Liver (tissue), 9 donors: Measurements from ENCODE around the gene ACCS. TPM values are rescaled to one million over a fixed set of nuclear protein-coding genes. Genes with fewer than 3 reads are reported as not detected.

Experiments
- DNase-seq: peaks from one replicate; pipeline ENCODE4 v3.0.0-alpha.2; 2017; ENCODE audit warnings: low spot score
- H3K27ac ChIP-seq, 2 donors: one replicate each; pipeline ENCODE4 v1.7.0; 2013; ENCODE audit warnings: inconsistent platforms in 2 of 2, low read length in 2 of 2, control low read depth in 1 of 2, low read depth in 1 of 2, mild to moderate bottlenecking in 1 of 2
- H3K27me3 ChIP-seq, 4 donors: one replicate each; pipeline versions ENCODE4 v1.6.1 to v1.7.0; 2013; ENCODE audit warnings: low read length in 3 of 4, inconsistent platforms in 1 of 4, mild to moderate bottlenecking in 1 of 4, moderate library complexity in 1 of 4; ENCODE audit not compliant: control insufficient read depth in 4 of 4, insufficient read depth in 4 of 4
- H3K36me3 ChIP-seq, 4 donors: one replicate each; pipeline versions ENCODE4 v1.6.1 to v1.7.0; 2013; ENCODE audit warnings: low read length in 3 of 4, mild to moderate bottlenecking in 3 of 4, low read depth in 1 of 4, moderate library complexity in 1 of 4; ENCODE audit not compliant: control insufficient read depth in 4 of 4, insufficient read depth in 3 of 4
- H3K4me1 ChIP-seq, 4 donors: one replicate each; pipeline versions ENCODE4 v1.6.1 to v1.7.0; 2013; ENCODE audit warnings: low read length in 3 of 4, mild to moderate bottlenecking in 3 of 4, moderate library complexity in 1 of 4; ENCODE audit not compliant: control insufficient read depth in 4 of 4, insufficient read depth in 4 of 4
- H3K4me3 ChIP-seq, 3 donors: one replicate each; pipeline versions ENCODE4 v1.6.1 to v1.7.0; 2013; ENCODE audit warnings: low read length in 3 of 3, control low read depth in 1 of 3, low read depth in 1 of 3, mild to moderate bottlenecking in 1 of 3
- H3K9ac ChIP-seq, 2 donors: one replicate each; pipeline ENCODE4 v1.7.0; 2013; ENCODE audit warnings: low read length in 2 of 2, mild to moderate bottlenecking in 2 of 2, moderate library complexity in 2 of 2, control low read depth in 1 of 2, low read depth in 1 of 2
- H3K9me3 ChIP-seq, 4 donors: one replicate each; pipeline versions ENCODE4 v1.6.1 to v1.7.0; 2013; ENCODE audit warnings: low read length in 3 of 4; ENCODE audit not compliant: control insufficient read depth in 4 of 4
- ATF3 ChIP-seq: IDR thresholded peaks from 2 replicates; pipeline ENCODE4 v1.6.1; 2016; ENCODE audit warnings: antibody characterized with exemption
- EGR1 ChIP-seq, 2 donors: IDR thresholded peaks; 2 replicates each; pipeline ENCODE4 v1.6.1; 2016 to 2018; ENCODE audit warnings: antibody characterized with exemption in 2 of 2, low read depth in 2 of 2
- FOXA1 ChIP-seq: IDR thresholded peaks from 2 replicates; pipeline ENCODE4 v1.6.1; 2016; ENCODE audit warnings: antibody characterized with exemption
- GABPA ChIP-seq, 2 donors: IDR thresholded peaks in 1 of 2; conservative IDR thresholded peaks in 1 of 2; 2 replicates each; pipeline ENCODE4 v1.6.1; 2016; ENCODE audit warnings: antibody characterized with exemption in 2 of 2, mild to moderate bottlenecking in 1 of 2, moderate library complexity in 1 of 2
- HNF4A ChIP-seq, 2 donors: conservative IDR thresholded peaks; 2 replicates each; pipeline ENCODE4 v1.6.1; 2016; ENCODE audit warnings: antibody characterized with exemption in 2 of 2, mild to moderate bottlenecking in 2 of 2
- HNF4G ChIP-seq: IDR thresholded peaks from 2 replicates; pipeline ENCODE4 v1.6.1; 2016; ENCODE audit warnings: antibody characterized with exemption
- JUND ChIP-seq, 2 donors: IDR thresholded peaks; 2 replicates each; pipeline ENCODE4 v1.6.1; 2016; ENCODE audit warnings: antibody characterized with exemption in 2 of 2
- MAX ChIP-seq: IDR thresholded peaks from 2 replicates; pipeline ENCODE4 v1.6.1; 2016; ENCODE audit warnings: antibody characterized with exemption
- NR2F2 ChIP-seq: IDR thresholded peaks from 2 replicates; pipeline ENCODE4 v1.6.1; 2016; ENCODE audit warnings: antibody characterized with exemption
- RAD21 ChIP-seq, 2 donors: IDR thresholded peaks; 2 replicates each; pipeline ENCODE4 v1.6.1; 2016; ENCODE audit warnings: antibody characterized with exemption in 2 of 2, mild to moderate bottlenecking in 2 of 2
- RXRA ChIP-seq, 2 donors: IDR thresholded peaks; 2 replicates each; pipeline ENCODE4 v1.6.1; 2017 to 2018; ENCODE audit warnings: antibody characterized with exemption in 2 of 2, mild to moderate bottlenecking in 1 of 2
- SP1 ChIP-seq: IDR thresholded peaks from 2 replicates; pipeline ENCODE4 v1.6.1; 2018; ENCODE audit warnings: antibody characterized with exemption, mild to moderate bottlenecking
- TAF1 ChIP-seq: conservative IDR thresholded peaks from 2 replicates; pipeline ENCODE4 v1.6.1; 2016; ENCODE audit warnings: antibody characterized with exemption, mild to moderate bottlenecking
- YY1 ChIP-seq: IDR thresholded peaks from 2 replicates; pipeline ENCODE4 v1.6.1; 2016; ENCODE audit warnings: antibody characterized with exemption, mild to moderate bottlenecking
- WGBS: extraction: QIAGEN DNeasy Blood & Tissue Kit; methylation state at CpG from one replicate; pipeline ENCODE4 v1.1.7; 2013; 5-methylcytosine and 5-hydroxymethylcytosine counted together
- polyA plus RNA-seq, 2 donors: library from polyadenylated mRNA; stranded (reverse) in 1 of 2; unstranded in 1 of 2; fragments of 200-250 nt in 1 of 2; fragments of >200 nt in 1 of 2; fragmentation: Nextera tagmentation in 1 of 2; extraction: Ambion mirVana in 1 of 2; gene quantifications; one replicate each; pipeline versions ENCODE4 v1.2.1 to v1.2.3, GENCODE V29; 2013 to 2015
- total RNA-seq, 2 donors: library from RNA; depleted of rRNA; stranded (reverse); fragments of >200 nt; gene quantifications; one replicate each; pipeline ENCODE4 v1.2.3, GENCODE V29; 2014
- TF ChIP-seq, protein P1 (sequence below): IDR thresholded peaks from 2 replicates; pipeline ENCODE4 v1.6.1; 2016; ENCODE audit warnings: antibody characterized with exemption
- TF ChIP-seq, protein P2 (sequence below): fragments of 150-350 bp; IDR thresholded peaks from 2 replicates; pipeline ENCODE4 v1.5.1; 2017; ENCODE audit warnings: improper control_type of control experiment, low read depth, low read length; ENCODE audit not compliant: missing input control
- TF ChIP-seq, protein P3 (sequence below): IDR thresholded peaks from 2 replicates; pipeline ENCODE4 v1.6.1; 2016; ENCODE audit warnings: antibody characterized with exemption, mild to moderate bottlenecking
- donor health status: healthy.
- donor health status: healthy.
- donor health status: healthy.
- donor health status: healthy.
- donor health status: healthy.

ACCS gene
- total and polyA plus RNA-seq, 4 donors = 8.7 to 17.5 (median 10.9) TPM

DNA sequence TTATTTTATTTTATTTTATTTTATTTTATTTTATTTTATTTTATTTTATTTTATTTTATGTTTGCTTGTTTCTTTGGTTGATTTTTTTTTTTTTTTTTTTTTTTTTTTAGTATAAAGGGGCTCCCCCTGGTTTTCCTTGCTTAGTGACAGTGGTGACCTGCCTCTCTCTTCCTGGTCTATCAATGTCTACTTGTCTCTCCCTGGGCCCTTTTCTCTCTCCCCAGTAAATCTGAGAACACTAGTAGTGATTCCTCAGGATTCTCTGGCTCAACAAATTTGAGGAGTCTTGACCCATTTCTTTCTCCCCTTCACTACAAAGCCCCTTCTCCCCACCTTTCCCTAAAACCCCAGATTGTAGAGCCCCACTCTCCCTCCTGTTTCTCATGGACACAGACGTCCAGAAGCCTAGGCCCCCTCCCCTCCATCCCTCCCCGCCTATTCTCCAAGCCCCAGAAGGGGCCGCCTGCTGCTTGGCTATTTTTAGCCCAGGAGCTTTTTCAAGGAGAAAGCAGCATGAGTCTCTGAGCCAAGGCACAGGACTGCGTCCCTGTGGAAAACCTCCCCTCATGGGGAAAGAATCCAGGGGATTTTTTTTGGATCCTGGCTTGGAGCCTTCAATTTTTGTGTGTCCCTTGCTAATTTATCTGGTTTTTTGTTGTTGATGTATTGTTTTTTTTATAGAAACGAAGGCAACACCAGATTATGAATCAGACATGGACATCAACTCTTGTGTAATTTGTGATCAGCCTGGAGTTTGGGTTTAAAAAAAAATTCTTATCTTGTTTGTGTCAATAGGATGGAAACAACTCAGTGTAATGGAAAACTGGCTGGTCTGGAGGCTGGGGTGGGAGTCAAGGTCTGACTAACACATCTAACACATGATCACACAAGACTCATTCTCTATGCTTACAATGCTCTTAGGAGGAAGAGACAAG, 35.8 kb upstream of the ACCS start:
- no peak overlapping the region for H3K9ac ChIP-seq
- WGBS = 51% methylated on average over 5 of the region's 5 CpGs
- H3K36me3 ChIP-seq = no peaks in the 10 kb centered on the region
- DNase-seq = peak; percentile 20
- H3K9me3 ChIP-seq = peaks cover 0 to 6% (median under 1%) of the 10 kb centered on the region in 4 donors
- TF ChIP-seq ATF3 = no peak
- TF ChIP-seq YY1 = no peak
- peak; percentile 51 for TF ChIP-seq NR2F2
- peak; percentile 38 for TF ChIP-seq SP1
- TF ChIP-seq RXRA (IDR thresholded peaks at IDR 0.05) = peak in 1 of 2 donors; percentile 31
- TF ChIP-seq RAD21 (IDR thresholded peaks at IDR 0.05) = peak in 1 of 2 donors; percentile 4
- TF ChIP-seq TAF1 = no peak
- TF ChIP-seq JUND (IDR thresholded peaks at IDR 0.05) = peak in 1 of 2 donors; percentile 53
- no peaks in the 10 kb centered on the region for H3K27me3 ChIP-seq
- H3K4me1 ChIP-seq = no peaks in the 10 kb centered on the region
- H3K4me3 ChIP-seq = no peak overlapping the region
- H3K27ac ChIP-seq = peak overlapping the region in 1 of 2 donors; percentile 29

GRCh38 chr11:44030996-44031395, 35.1 kb upstream of the ACCS start:
- H3K9ac ChIP-seq = no peak overlapping the region

More at GRCh38 chr11:44030996-44031395, 35.1 kb upstream of the ACCS start:
- H3K9me3 ChIP-seq = no peaks in the 10 kb centered on the region
- H3K36me3 ChIP-seq = no peaks in the 10 kb centered on the region
- H3K27me3 ChIP-seq = no peaks in the 10 kb centered on the region
- peak; percentile 12 for DNase-seq
- TF ChIP-seq GABPA (IDR thresholded peaks at IDR 0.05 in 1 of 2, conservative IDR thresholded peaks at IDR 0.05 in 1 of 2) = no peak
- no peak for TF ChIP-seq ATF3
- TF ChIP-seq MAX = no peak
- TF ChIP-seq, protein P1, sequence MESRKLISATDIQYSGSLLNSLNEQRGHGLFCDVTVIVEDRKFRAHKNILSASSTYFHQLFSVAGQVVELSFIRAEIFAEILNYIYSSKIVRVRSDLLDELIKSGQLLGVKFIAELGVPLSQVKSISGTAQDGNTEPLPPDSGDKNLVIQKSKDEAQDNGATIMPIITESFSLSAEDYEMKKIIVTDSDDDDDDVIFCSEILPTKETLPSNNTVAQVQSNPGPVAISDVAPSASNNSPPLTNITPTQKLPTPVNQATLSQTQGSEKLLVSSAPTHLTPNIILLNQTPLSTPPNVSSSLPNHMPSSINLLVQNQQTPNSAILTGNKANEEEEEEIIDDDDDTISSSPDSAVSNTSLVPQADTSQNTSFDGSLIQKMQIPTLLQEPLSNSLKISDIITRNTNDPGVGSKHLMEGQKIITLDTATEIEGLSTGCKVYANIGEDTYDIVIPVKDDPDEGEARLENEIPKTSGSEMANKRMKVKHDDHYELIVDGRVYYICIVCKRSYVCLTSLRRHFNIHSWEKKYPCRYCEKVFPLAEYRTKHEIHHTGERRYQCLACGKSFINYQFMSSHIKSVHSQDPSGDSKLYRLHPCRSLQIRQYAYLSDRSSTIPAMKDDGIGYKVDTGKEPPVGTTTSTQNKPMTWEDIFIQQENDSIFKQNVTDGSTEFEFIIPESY = no peak
- no peak for TF ChIP-seq YY1
- TF ChIP-seq, protein P2, sequence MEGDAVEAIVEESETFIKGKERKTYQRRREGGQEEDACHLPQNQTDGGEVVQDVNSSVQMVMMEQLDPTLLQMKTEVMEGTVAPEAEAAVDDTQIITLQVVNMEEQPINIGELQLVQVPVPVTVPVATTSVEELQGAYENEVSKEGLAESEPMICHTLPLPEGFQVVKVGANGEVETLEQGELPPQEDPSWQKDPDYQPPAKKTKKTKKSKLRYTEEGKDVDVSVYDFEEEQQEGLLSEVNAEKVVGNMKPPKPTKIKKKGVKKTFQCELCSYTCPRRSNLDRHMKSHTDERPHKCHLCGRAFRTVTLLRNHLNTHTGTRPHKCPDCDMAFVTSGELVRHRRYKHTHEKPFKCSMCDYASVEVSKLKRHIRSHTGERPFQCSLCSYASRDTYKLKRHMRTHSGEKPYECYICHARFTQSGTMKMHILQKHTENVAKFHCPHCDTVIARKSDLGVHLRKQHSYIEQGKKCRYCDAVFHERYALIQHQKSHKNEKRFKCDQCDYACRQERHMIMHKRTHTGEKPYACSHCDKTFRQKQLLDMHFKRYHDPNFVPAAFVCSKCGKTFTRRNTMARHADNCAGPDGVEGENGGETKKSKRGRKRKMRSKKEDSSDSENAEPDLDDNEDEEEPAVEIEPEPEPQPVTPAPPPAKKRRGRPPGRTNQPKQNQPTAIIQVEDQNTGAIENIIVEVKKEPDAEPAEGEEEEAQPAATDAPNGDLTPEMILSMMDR = no peak
- no peak for TF ChIP-seq RAD21 (IDR thresholded peaks at IDR 0.05)
- TF ChIP-seq EGR1 (IDR thresholded peaks at IDR 0.05; ENCODE audit: low read depth in 2 of 2) = no peak
- no peak for TF ChIP-seq FOXA1
- TF ChIP-seq, protein P3, sequence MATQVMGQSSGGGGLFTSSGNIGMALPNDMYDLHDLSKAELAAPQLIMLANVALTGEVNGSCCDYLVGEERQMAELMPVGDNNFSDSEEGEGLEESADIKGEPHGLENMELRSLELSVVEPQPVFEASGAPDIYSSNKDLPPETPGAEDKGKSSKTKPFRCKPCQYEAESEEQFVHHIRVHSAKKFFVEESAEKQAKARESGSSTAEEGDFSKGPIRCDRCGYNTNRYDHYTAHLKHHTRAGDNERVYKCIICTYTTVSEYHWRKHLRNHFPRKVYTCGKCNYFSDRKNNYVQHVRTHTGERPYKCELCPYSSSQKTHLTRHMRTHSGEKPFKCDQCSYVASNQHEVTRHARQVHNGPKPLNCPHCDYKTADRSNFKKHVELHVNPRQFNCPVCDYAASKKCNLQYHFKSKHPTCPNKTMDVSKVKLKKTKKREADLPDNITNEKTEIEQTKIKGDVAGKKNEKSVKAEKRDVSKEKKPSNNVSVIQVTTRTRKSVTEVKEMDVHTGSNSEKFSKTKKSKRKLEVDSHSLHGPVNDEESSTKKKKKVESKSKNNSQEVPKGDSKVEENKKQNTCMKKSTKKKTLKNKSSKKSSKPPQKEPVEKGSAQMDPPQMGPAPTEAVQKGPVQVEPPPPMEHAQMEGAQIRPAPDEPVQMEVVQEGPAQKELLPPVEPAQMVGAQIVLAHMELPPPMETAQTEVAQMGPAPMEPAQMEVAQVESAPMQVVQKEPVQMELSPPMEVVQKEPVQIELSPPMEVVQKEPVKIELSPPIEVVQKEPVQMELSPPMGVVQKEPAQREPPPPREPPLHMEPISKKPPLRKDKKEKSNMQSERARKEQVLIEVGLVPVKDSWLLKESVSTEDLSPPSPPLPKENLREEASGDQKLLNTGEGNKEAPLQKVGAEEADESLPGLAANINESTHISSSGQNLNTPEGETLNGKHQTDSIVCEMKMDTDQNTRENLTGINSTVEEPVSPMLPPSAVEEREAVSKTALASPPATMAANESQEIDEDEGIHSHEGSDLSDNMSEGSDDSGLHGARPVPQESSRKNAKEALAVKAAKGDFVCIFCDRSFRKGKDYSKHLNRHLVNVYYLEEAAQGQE = no peak
- no peak for TF ChIP-seq JUND (IDR thresholded peaks at IDR 0.05)
- no peak for TF ChIP-seq HNF4G
- no peak for TF ChIP-seq HNF4A (conservative IDR thresholded peaks at IDR 0.05)
- TF ChIP-seq RXRA (IDR thresholded peaks at IDR 0.05) = no peak
- no peak for TF ChIP-seq NR2F2
- no peak for TF ChIP-seq SP1
- H3K27ac ChIP-seq = peak overlapping the region in 1 of 2 donors; percentile 29
- H3K4me3 ChIP-seq = no peak overlapping the region
- no peaks in the 10 kb centered on the region for H3K4me1 ChIP-seq
- WGBS = 66% methylated on average over 5 of the region's 5 CpGs
